ENCODE data around the gene FRMD4B. TPM values are rescaled to one million over a fixed set of nuclear protein-coding genes. Genes with fewer than 3 reads are reported as not detected.
A peak's percentile ranks its signal among the peaks of the same experiment; 100 is the strongest.

Gene FRMD4B
- total and polyA plus RNA-seq, 2 experiments from 2014 or later = not detected

GRCh38 chr3:69377262-69377661 lies 8.6 kb downstream of the FRMD4B start:
- TF ChIP-seq EZH2phosphoT487 (IDR thresholded peaks at IDR 0.05; ENCODE audit: insufficient read depth, low read depth) = no peak
- no peak for TF ChIP-seq EZH2 (IDR thresholded peaks at IDR 0.05; ENCODE audit: insufficient read depth, poor library complexity, severe bottlenecking)
- no peak for DNase-seq
- H2AFZ ChIP-seq = no peak overlapping the region
- no peak overlapping the region for H3K4me3 ChIP-seq
- no peaks in the 10 kb centered on the region for H3K4me1 ChIP-seq (ENCODE audit: insufficient read depth)
- H3K9me2 ChIP-seq (ENCODE audit: insufficient read depth) = no peaks in the 10 kb centered on the region
- no peaks in the 10 kb centered on the region for H4K20me1 ChIP-seq (ENCODE audit: insufficient read depth)
- no peaks in the 10 kb centered on the region for H3K79me2 ChIP-seq (ENCODE audit: insufficient read depth)
- no peaks in the 10 kb centered on the region for H3F3A ChIP-seq (ENCODE audit: insufficient read depth)
- in situ Hi-C loops (cut with MboI) = no loop called here
- H3K9ac ChIP-seq = no peak overlapping the region
- 68 to 69% methylated on average over 3 of the region's 3 CpGs for WGBS, 2 experiments (ENCODE audit: low coverage in 1 of 2, low lambda C conversion rate in 2 of 2, missing lambda C conversion rate in 2 of 2)
- no peaks in the 10 kb centered on the region for H3K9me3 ChIP-seq (ENCODE audit: low read depth)
- H3K36me3 ChIP-seq (ENCODE audit: low read depth) = no peaks in the 10 kb centered on the region
- H3K27ac ChIP-seq = no peak overlapping the region
- no peak overlapping the region for H3K4me2 ChIP-seq (ENCODE audit: unreplicated experiment)
- peaks cover 24% of the 10 kb centered on the region for H3K27me3 ChIP-seq (replicated peaks; ENCODE audit: insufficient read depth)

- in situ Hi-C loops (cut with MboI) = no loop called here
- TF ChIP-seq EZH2phosphoT487 (IDR thresholded peaks at IDR 0.05; ENCODE audit: insufficient read depth, low read depth) = no peak
- TF ChIP-seq EZH2 (IDR thresholded peaks at IDR 0.05; ENCODE audit: insufficient read depth, poor library complexity, severe bottlenecking) = no peak
These were observed 9.2 kb downstream of the FRMD4B start for GRCh38 chr3:69376731-69377130.

GRCh38 chr3:69371816-69372215 lies 14.1 kb downstream of the FRMD4B start:
- in situ Hi-C loops (cut with MboI) = no loop called here
- no peak for TF ChIP-seq EZH2 (IDR thresholded peaks at IDR 0.05; ENCODE audit: insufficient read depth, poor library complexity, severe bottlenecking)
- TF ChIP-seq EZH2phosphoT487 (IDR thresholded peaks at IDR 0.05; ENCODE audit: insufficient read depth, low read depth) = no peak

More at GRCh38 chr3:69376731-69377130, 9.2 kb downstream of the FRMD4B start:
- no peaks in the 10 kb centered on the region for H3K9me2 ChIP-seq (ENCODE audit: insufficient read depth)
- no peaks in the 10 kb centered on the region for H3K36me3 ChIP-seq (ENCODE audit: low read depth)
- DNase-seq = no peak
- H3K79me2 ChIP-seq (ENCODE audit: insufficient read depth) = no peaks in the 10 kb centered on the region
- peaks cover 21% of the 10 kb centered on the region for H3K27me3 ChIP-seq (replicated peaks; ENCODE audit: insufficient read depth)
- H3K4me2 ChIP-seq (ENCODE audit: unreplicated experiment) = no peak overlapping the region
- no peaks in the 10 kb centered on the region for H3K9me3 ChIP-seq (ENCODE audit: low read depth)
- H4K20me1 ChIP-seq (ENCODE audit: insufficient read depth) = no peaks in the 10 kb centered on the region
- H2AFZ ChIP-seq = no peak overlapping the region
- no peaks in the 10 kb centered on the region for H3K4me1 ChIP-seq (ENCODE audit: insufficient read depth)
- no peak overlapping the region for H3K27ac ChIP-seq
- 55 to 59% methylated on average over 2 of the region's 2 CpGs for WGBS, 2 experiments (ENCODE audit: low coverage in 1 of 2, low lambda C conversion rate in 2 of 2, missing lambda C conversion rate in 2 of 2)
- H3F3A ChIP-seq (ENCODE audit: insufficient read depth) = no peaks in the 10 kb centered on the region
- H3K4me3 ChIP-seq = no peak overlapping the region
- H3K9ac ChIP-seq = no peak overlapping the region

GRCh38 chr3:69370901-69371301 lies 15.0 kb downstream of the FRMD4B start:
- peaks cover 23% of the 10 kb centered on the region for H3K4me1 ChIP-seq (ENCODE audit: insufficient read depth)
- no peaks in the 10 kb centered on the region for H3K9me3 ChIP-seq (ENCODE audit: low read depth)
- H3K27ac ChIP-seq = peak overlapping the region; percentile 51
- TF ChIP-seq EZH2 (IDR thresholded peaks at IDR 0.05; ENCODE audit: insufficient read depth, poor library complexity, severe bottlenecking) = no peak
- no peak for TF ChIP-seq EZH2phosphoT487 (IDR thresholded peaks at IDR 0.05; ENCODE audit: insufficient read depth, low read depth)
- H3K27me3 ChIP-seq (replicated peaks; ENCODE audit: insufficient read depth) = no peaks in the 10 kb centered on the region
- peak; percentile 55 for DNase-seq
- peaks cover 15% of the 10 kb centered on the region; the same call in 1 of the 2 replicates for H3F3A ChIP-seq (ENCODE audit: insufficient read depth)
- H3K9me2 ChIP-seq (ENCODE audit: insufficient read depth) = no peaks in the 10 kb centered on the region
- H3K36me3 ChIP-seq (ENCODE audit: low read depth) = no peaks in the 10 kb centered on the region
- peak overlapping the region; percentile 40; the same call in 1 of the 2 replicates for H3K9ac ChIP-seq
- H2AFZ ChIP-seq = peak overlapping the region; percentile 55
- H3K4me2 ChIP-seq (ENCODE audit: unreplicated experiment) = peak overlapping the region; percentile 72
- H3K79me2 ChIP-seq (ENCODE audit: insufficient read depth) = no peaks in the 10 kb centered on the region
- WGBS, 2 experiments (ENCODE audit: low coverage in 1 of 2, low lambda C conversion rate in 2 of 2, missing lambda C conversion rate in 2 of 2) = 47 to 50% methylated on average over 2 of the region's 2 CpGs
- in situ Hi-C loops (cut with MboI) = no loop called here
- H3K4me3 ChIP-seq = peak overlapping the region; percentile 53
- no peaks in the 10 kb centered on the region for H4K20me1 ChIP-seq (ENCODE audit: insufficient read depth)

More at GRCh38 chr3:69371816-69372215, 14.1 kb downstream of the FRMD4B start:
- H4K20me1 ChIP-seq (ENCODE audit: insufficient read depth) = no peaks in the 10 kb centered on the region
- no peak overlapping the region for H3K4me3 ChIP-seq
- H3K9me2 ChIP-seq (ENCODE audit: insufficient read depth) = no peaks in the 10 kb centered on the region
- H3F3A ChIP-seq (ENCODE audit: insufficient read depth) = peaks cover 15% of the 10 kb centered on the region; the same call in 1 of the 2 replicates
- DNase-seq = no peak
- no peak overlapping the region for H2AFZ ChIP-seq
- H3K36me3 ChIP-seq (ENCODE audit: low read depth) = no peaks in the 10 kb centered on the region
- WGBS, 2 experiments (ENCODE audit: low coverage in 1 of 2, low lambda C conversion rate in 2 of 2, missing lambda C conversion rate in 2 of 2) = 78 to 82% methylated on average over 5 of the region's 5 CpGs
- H3K4me2 ChIP-seq (ENCODE audit: unreplicated experiment) = no peak overlapping the region
- peaks cover 23% of the 10 kb centered on the region for H3K4me1 ChIP-seq (ENCODE audit: insufficient read depth)
- H3K79me2 ChIP-seq (ENCODE audit: insufficient read depth) = no peaks in the 10 kb centered on the region
- no peak overlapping the region for H3K27ac ChIP-seq
- no peaks in the 10 kb centered on the region for H3K9me3 ChIP-seq (ENCODE audit: low read depth)
- no peaks in the 10 kb centered on the region for H3K27me3 ChIP-seq (replicated peaks; ENCODE audit: insufficient read depth)
- no peak overlapping the region for H3K9ac ChIP-seq
